MG63 (cell line): ENCODE results near the gene MSL1. TPM values are rescaled to one million over a fixed set of nuclear protein-coding genes. Genes with fewer than 3 reads are reported as not detected.
A peak's percentile ranks its signal among the peaks of the same experiment; 100 is the strongest.

Source experiments
- DNase-seq: peaks from one replicate; pipeline ENCODE4 v3.0.0-alpha.2; 2020
- H3K27me3 ChIP-seq: fragments of 250-450 bp; sonication (Bioruptor Pico); 2 replicates; pipeline ENCODE4 v1.5.1; 2020; ENCODE audit warnings: mild to moderate bottlenecking, moderate library complexity
- H3K36me3 ChIP-seq: fragments of 250-450 bp; sonication (Bioruptor Pico); 2 replicates; pipeline ENCODE4 v1.5.1; 2020; ENCODE audit warnings: mild to moderate bottlenecking, moderate library complexity
- H3K4me3 ChIP-seq: fragments of 250-450 bp; sonication (Bioruptor Pico); 2 replicates; pipeline ENCODE4 v1.5.1; 2020; ENCODE audit warnings: mild to moderate bottlenecking, moderate library complexity
- H3K9me3 ChIP-seq: fragments of 250-450 bp; sonication (Bioruptor Pico); 2 replicates; pipeline ENCODE4 v1.5.1; 2020; ENCODE audit warnings: mild to moderate bottlenecking, moderate library complexity
- total RNA-seq: library from RNA; depleted of rRNA; stranded (reverse); fragments of >200 nt; shearing (Covaris generic); gene quantifications from 2 replicates; pipeline ENCODE4 v1.2.3, GENCODE V29; 2014; ENCODE audit warnings: low replicate concordance; rRNA removed

The MSL1 gene, protein sequence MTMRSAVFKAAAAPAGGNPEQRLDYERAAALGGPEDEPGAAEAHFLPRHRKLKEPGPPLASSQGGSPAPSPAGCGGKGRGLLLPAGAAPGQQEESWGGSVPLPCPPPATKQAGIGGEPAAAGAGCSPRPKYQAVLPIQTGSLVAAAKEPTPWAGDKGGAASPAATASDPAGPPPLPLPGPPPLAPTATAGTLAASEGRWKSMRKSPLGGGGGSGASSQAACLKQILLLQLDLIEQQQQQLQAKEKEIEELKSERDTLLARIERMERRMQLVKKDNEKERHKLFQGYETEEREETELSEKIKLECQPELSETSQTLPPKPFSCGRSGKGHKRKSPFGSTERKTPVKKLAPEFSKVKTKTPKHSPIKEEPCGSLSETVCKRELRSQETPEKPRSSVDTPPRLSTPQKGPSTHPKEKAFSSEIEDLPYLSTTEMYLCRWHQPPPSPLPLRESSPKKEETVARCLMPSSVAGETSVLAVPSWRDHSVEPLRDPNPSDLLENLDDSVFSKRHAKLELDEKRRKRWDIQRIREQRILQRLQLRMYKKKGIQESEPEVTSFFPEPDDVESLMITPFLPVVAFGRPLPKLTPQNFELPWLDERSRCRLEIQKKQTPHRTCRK
- 44.9 and 53.4 TPM in 2 replicates for total RNA-seq

- DNase-seq: peak; percentile 91
- H3K27me3 ChIP-seq: no peaks in the 10 kb centered on the region
- no peaks in the 10 kb centered on the region for H3K9me3 ChIP-seq
- H3K4me3 ChIP-seq: peak within 1 kb of the TSS; percentile 90
- H3K36me3 ChIP-seq: peaks cover 48% of the 10 kb centered on the region
Observed at GRCh38 chr17:40121181-40122135, at the start of gene MSL1. MSL1 (plus strand) TSS chr17:40121971; CDS start chr17:40122613, 642 bp downstream.

DNA sequence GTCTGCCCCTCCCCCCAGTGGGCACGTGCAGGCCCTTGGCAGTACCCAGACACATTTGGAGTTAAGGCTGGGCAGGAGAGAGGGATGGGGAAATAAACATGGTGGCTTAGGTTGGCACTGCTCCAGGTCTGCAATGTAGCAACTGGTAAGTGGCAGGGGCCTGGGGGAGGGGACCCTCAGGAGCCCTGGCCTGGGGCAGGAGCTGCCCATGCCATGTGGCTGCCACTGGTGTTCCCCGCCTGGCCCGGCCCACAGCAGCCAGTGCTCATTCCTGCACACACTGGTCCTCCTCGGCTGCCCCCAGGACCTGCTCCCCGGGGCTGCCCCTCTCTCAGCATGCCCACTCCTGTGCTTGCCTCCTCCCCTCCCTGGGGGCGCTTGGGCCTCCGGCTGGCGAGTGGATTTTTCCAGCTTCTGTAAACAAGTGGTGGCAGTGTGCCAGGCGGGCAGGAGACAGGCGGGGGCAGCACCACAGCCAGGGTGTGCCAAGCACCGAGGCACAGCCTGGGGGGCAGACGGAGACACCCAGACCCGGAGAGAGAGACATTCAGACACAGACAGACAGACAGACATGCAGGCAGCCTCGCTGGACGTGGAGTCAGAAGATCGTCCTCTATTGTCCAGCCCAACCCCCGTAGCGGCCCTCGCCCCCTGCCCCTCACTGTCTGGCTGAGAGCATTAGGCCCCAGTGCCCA lies 49.6 kb upstream of the MSL1 start:
- DNase-seq: peak; percentile 66
- no peaks in the 10 kb centered on the region for H3K27me3 ChIP-seq
- no peak overlapping the region for H3K4me3 ChIP-seq
- peaks cover 11% of the 10 kb centered on the region for H3K36me3 ChIP-seq
- H3K9me3 ChIP-seq: no peaks in the 10 kb centered on the region

DNA sequence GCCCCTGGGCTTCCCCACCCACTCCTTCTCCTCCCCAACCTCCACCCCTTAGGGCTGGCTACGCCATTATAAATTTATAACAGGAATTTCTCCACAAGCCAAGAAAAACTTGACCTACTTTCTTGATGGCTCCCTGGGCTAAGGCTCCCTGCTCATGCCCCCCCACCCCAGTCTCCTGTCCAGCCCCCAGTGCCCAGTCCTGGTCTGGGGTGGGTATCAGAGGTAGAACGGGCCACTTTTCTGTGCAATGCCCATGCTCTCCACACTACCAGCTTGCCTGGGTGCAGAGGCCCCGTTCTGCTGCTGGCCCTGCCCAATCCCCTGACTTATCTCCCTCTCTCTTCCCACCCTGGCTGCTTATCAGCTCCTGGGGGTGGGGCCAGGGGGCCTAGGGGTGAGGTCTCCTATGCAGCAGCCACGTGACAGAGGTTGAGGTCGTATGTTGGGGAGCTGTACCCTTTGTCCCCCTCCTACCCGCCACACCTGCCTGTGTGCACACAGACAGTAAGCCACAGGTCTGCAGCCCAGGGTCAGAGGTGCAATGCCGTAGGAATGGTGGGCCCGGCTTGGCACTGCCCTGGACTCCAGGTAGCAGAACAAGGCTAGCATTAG lies 48.9 kb upstream of the MSL1 start:
- Histone ChIP-seq H3K27me3 (no peaks in the 10 kb centered on the region), H3K9me3 (no peaks in the 10 kb centered on the region), H3K4me3 (no peak overlapping the region), H3K36me3 (peaks cover 11% of the 10 kb centered on the region)
- no peak for DNase-seq

- Histone ChIP-seq H3K9me3 (no peaks in the 10 kb centered on the region), H3K4me3 (no peak overlapping the region), H3K36me3 (peaks cover 11% of the 10 kb centered on the region), H3K27me3 (no peaks in the 10 kb centered on the region)
- no peak for DNase-seq
Observed at GRCh38 chr17:40073454-40074174, 48.2 kb upstream of the MSL1 start.

DNA sequence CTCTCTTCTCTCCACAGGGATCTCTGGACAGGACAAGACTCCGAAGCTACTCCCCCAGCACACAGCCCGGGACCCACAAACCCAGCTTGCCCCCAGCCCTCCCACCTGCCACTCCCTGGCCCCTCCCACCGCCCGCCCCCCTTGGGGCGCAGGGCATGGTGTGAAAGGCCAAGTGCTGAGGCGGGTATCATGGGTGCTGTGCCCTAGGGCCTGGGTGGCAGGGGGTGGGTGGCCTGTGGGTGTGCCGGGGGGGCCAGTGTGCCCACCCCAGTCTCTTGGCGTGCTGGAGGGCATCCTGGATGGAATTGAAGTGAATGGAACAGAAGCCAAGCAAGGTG lies 47.6 kb upstream of the MSL1 start:
- no peaks in the 10 kb centered on the region for H3K9me3 ChIP-seq
- H3K27me3 ChIP-seq: no peaks in the 10 kb centered on the region
- DNase-seq: no peak
- no peak overlapping the region for H3K4me3 ChIP-seq
- peaks cover 11% of the 10 kb centered on the region for H3K36me3 ChIP-seq

DNA sequence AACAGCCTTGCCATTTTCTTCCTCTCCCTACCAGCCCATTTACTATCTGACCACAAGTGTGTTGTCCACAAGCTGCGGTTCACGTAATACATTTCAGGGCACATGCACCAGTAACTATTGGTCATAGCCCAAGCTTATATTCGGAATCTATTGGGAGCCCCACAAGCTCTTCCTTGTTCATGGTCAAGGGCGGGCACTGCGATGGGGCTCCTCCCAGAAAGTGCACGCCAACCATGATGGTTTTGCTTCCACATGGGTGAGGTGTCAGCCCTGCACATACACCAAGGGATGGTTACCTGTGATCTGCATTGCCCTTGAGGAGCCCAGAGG lies 46.9 kb upstream of the MSL1 start:
- no peaks in the 10 kb centered on the region for H3K27me3 ChIP-seq
- H3K9me3 ChIP-seq: no peaks in the 10 kb centered on the region
- DNase-seq: no peak
- H3K36me3 ChIP-seq: peaks cover 11% of the 10 kb centered on the region
- H3K4me3 ChIP-seq: no peak overlapping the region

DNA sequence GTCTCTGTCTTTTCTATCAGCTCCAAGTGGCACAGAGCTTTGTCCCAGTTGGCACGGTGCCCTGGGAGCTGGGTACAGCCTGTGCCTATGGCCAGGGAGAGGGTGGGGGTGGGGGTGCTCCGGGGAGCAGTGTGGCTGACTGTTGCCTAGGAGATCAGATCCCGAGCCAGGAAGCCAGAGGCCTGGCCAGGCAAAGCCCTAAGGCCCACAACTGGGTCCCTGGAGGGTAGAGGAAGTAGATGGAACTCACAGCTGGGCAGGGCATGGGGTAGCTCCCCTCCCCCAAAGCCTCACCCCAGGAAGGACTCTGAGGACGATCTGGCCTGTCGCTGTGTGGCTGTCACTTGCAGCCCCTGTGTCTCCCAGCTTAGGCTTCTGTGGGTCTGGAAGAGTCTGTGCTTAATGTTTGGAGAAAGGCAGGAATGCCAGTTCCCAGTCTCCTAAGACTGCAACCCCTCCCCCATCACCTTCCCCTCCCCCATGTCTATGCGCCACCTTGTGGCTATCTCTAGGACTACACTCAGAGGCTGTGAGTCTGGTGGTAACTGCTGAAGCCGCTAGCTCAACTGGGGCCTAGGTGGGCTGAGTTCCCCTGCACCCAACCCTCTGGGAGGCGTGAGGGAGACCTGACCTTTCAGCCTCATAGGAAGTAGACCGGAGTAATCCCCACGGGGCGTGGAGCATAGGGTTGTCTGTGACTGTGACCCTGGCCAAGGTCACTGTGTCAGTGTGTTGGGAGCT lies 46.4 kb upstream of the MSL1 start:
- Histone ChIP-seq H3K9me3 (no peaks in the 10 kb centered on the region), H3K36me3 (peaks cover 11% of the 10 kb centered on the region), H3K27me3 (no peaks in the 10 kb centered on the region), H3K4me3 (no peak overlapping the region)
- DNase-seq: no peak

- Histone ChIP-seq H3K36me3 (peaks cover 11% of the 10 kb centered on the region), H3K4me3 (no peak overlapping the region), H3K27me3 (no peaks in the 10 kb centered on the region), H3K9me3 (no peaks in the 10 kb centered on the region)
- no peak for DNase-seq
Observed at GRCh38 chr17:40075942-40076498, 45.8 kb upstream of the MSL1 start.

GRCh38 chr17:40076591-40076990 lies 45.2 kb upstream of the MSL1 start:
- Histone ChIP-seq H3K27me3 (no peaks in the 10 kb centered on the region), H3K4me3 (no peak overlapping the region), H3K36me3 (peaks cover 11% of the 10 kb centered on the region), H3K9me3 (no peaks in the 10 kb centered on the region)
- DNase-seq: no peak

GRCh38 chr17:40079545-40079944 lies 42.2 kb upstream of the MSL1 start:
- no peaks in the 10 kb centered on the region for H3K9me3 ChIP-seq
- H3K4me3 ChIP-seq: no peak overlapping the region
- no peaks in the 10 kb centered on the region for H3K27me3 ChIP-seq
- H3K36me3 ChIP-seq: peaks cover 18% of the 10 kb centered on the region
- no peak for DNase-seq

- no peaks in the 10 kb centered on the region for H3K9me3 ChIP-seq
- H3K4me3 ChIP-seq: no peak overlapping the region
- DNase-seq: no peak
- no peaks in the 10 kb centered on the region for H3K27me3 ChIP-seq
- peaks cover 24% of the 10 kb centered on the region for H3K36me3 ChIP-seq
Observed at GRCh38 chr17:40084477-40084876, 37.3 kb upstream of the MSL1 start.

DNA sequence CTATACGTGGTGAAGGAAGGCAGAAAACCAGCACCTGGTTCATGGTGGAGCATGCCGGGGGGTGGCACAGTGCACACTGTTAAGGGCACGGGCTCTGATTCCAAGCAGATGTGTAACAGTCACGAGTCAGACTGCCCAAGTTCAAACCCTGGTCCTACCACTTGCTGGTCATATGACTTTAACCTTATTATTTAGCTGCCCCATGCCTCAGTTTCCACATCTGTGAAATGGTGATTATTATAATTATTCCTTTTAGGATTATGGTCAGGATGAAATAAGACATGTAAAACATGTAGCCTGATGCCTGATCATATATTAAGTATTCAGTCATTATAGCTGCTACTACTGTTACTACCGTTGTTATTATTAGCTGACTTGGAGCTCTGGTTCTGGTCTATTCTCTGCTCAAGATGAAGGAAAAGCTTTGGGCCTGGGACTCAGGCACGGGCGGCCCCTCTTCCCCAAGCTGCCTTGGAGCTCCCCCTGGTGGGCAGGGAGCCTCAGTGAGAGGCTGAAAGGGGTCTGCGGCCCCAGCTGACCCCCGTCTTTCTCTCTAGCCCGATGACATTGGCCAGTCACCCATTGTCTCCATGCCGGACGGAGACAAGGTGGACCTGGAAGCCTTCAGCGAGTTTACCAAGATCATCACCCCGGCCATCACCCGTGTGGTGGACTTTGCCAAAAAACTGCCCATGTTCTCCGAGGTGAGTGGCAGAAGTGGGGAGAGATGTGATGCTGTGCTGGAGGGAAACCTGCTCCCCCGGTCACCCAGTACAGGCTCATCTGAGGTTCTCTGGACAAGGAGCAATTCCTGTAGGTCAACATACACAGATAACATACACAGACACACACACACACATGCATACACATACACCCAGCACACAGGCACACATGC lies 35.4 kb upstream of the MSL1 start:
- no peak overlapping the region for H3K4me3 ChIP-seq
- H3K36me3 ChIP-seq: peaks cover 26% of the 10 kb centered on the region
- no peaks in the 10 kb centered on the region for H3K27me3 ChIP-seq
- peak; percentile 46 for DNase-seq
- H3K9me3 ChIP-seq: no peaks in the 10 kb centered on the region

- no peak for DNase-seq
Observed at GRCh38 chr17:40087049-40087794, 34.5 kb upstream of the MSL1 start.

More at GRCh38 chr17:40087049-40087794, 34.5 kb upstream of the MSL1 start:
- Histone ChIP-seq H3K9me3 (no peaks in the 10 kb centered on the region), H3K27me3 (no peaks in the 10 kb centered on the region), H3K36me3 (peaks cover 26% of the 10 kb centered on the region), H3K4me3 (no peak overlapping the region)
